Tibial nerve (tissue), 3 donors: ENCODE data around the gene RNF114.

Source experiments
- POLR2A ChIP-seq, 2 donors: fragments of 450-650 bp; IDR thresholded peaks; one replicate each; pipeline ENCODE4 v1.6.1; 2017; ENCODE audit warnings: antibody characterized with exemption in 2 of 2, mild to moderate bottlenecking in 2 of 2, moderate library complexity in 2 of 2
- TF ChIP-seq, protein P1 (sequence below), 5 experiments: fragments of 200-600 bp in 3 of 5; fragments of 450-650 bp in 2 of 5; sonication (generic) in 3 of 5; IDR thresholded peaks; one replicate each; pipeline ENCODE4 v1.5.1; 2016 to 2019; ENCODE audit warnings: antibody characterized with exemption in 5 of 5, mild to moderate bottlenecking in 3 of 5, moderate library complexity in 2 of 5

DNA sequence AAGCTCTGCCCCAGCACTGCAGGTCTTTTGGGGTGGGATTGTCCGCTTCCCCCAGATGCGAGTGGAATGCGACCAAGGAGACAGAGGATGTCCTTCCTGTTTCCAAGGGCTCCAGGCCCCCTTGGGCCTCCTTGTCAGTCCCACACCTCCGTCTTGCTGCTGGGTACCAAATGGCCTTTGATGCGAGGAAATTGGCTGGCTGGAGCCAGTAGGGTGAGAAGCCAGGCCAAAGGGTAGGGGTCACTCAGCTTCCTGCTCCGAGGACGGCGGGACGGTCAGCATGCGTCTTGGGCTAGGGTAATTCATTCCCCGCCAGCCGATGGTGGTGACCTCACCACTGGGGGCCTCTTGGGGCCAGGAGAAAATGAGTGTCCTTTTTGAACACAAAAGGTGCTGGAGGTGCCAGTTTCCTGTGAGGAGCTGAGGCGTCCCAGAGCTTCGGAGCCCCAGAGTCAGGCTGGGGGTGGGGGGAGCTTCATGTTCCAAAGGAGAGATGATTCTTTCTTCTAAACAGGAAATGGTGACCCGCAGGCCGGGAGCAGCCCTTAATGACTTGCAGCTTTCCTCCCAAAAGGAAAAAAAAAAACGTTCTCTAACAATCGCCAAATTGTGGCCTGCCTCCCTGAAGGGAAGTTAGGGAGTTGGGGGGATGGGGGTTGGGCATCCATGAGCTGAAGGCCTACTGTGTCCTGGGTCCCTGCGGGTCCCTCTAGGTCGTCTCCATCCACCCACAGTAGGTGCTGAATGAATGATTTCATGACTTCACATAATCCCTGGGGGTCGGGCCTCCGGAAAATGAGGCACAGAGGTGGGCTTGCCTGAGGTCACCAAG, 53.3 kb downstream of the RNF114 start:
- no peak for TF ChIP-seq POLR2A (IDR thresholded peaks at IDR 0.05)
- TF ChIP-seq, protein P1, sequence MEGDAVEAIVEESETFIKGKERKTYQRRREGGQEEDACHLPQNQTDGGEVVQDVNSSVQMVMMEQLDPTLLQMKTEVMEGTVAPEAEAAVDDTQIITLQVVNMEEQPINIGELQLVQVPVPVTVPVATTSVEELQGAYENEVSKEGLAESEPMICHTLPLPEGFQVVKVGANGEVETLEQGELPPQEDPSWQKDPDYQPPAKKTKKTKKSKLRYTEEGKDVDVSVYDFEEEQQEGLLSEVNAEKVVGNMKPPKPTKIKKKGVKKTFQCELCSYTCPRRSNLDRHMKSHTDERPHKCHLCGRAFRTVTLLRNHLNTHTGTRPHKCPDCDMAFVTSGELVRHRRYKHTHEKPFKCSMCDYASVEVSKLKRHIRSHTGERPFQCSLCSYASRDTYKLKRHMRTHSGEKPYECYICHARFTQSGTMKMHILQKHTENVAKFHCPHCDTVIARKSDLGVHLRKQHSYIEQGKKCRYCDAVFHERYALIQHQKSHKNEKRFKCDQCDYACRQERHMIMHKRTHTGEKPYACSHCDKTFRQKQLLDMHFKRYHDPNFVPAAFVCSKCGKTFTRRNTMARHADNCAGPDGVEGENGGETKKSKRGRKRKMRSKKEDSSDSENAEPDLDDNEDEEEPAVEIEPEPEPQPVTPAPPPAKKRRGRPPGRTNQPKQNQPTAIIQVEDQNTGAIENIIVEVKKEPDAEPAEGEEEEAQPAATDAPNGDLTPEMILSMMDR (IDR thresholded peaks at IDR 0.05): no peak
